Measurements from ENCODE around the gene TNFRSF4. TPM values are rescaled to one million over a fixed set of nuclear protein-coding genes. Genes with fewer than 3 reads are reported as not detected.

The TNFRSF4 gene
- total RNA-seq, 1 donor from 2014 or later = not detected

DNA sequence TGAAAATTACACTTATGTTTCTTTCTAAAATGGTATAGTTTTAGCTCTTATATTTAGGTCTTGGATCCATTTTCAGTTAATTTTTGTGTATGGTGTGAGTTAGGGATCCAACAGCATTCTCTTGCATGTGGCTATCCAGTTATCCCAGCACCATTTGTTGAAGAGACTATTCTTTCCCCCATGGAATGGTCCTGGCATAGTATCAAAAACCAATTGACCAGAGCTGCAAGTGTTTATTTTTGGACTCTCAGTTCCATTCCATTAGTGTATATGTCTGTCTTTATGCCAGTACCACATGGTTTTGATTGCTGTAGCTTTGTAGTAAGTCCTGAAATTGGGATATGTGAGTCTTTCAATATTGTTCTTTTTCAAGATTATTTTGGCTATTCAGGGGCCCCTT lies 26.0 kb downstream of the TNFRSF4 start:
- no peak for TF ChIP-seq EZH2 (IDR thresholded peaks at IDR 0.05)
- TF ChIP-seq, protein P1, sequence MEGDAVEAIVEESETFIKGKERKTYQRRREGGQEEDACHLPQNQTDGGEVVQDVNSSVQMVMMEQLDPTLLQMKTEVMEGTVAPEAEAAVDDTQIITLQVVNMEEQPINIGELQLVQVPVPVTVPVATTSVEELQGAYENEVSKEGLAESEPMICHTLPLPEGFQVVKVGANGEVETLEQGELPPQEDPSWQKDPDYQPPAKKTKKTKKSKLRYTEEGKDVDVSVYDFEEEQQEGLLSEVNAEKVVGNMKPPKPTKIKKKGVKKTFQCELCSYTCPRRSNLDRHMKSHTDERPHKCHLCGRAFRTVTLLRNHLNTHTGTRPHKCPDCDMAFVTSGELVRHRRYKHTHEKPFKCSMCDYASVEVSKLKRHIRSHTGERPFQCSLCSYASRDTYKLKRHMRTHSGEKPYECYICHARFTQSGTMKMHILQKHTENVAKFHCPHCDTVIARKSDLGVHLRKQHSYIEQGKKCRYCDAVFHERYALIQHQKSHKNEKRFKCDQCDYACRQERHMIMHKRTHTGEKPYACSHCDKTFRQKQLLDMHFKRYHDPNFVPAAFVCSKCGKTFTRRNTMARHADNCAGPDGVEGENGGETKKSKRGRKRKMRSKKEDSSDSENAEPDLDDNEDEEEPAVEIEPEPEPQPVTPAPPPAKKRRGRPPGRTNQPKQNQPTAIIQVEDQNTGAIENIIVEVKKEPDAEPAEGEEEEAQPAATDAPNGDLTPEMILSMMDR (IDR thresholded peaks at IDR 0.05) = no peak
- no peaks in the 10 kb centered on the region for H4K20me1 ChIP-seq (ENCODE audit: low read depth)
- H3K27ac Mint-ChIP-seq = no peak overlapping the region
- H3K9ac ChIP-seq = no peak overlapping the region
- no peak overlapping the region for H3K4me3 Mint-ChIP-seq
- no peaks in the 10 kb centered on the region for H3K27me3 ChIP-seq
- H3K36me3 ChIP-seq = no peaks in the 10 kb centered on the region
- H3F3A ChIP-seq (ENCODE audit: low read depth) = no peaks in the 10 kb centered on the region
- peaks cover 5% of the 10 kb centered on the region for H3K27me3 Mint-ChIP-seq (ENCODE audit: insufficient read depth, low read depth)
- no peak overlapping the region for H3K4me3 ChIP-seq
- H3K4me1 Mint-ChIP-seq = no peaks in the 10 kb centered on the region
- peaks cover 15% of the 10 kb centered on the region for H3K9me3 Mint-ChIP-seq
- H3K27ac ChIP-seq = no peak overlapping the region
- H3K9me3 ChIP-seq (ENCODE audit: low read depth) = no peaks in the 10 kb centered on the region
- no peaks in the 10 kb centered on the region for H3K36me3 Mint-ChIP-seq
- no peak for DNase-seq (ENCODE audit: low spot score)
- H3K4me2 ChIP-seq = no peak overlapping the region
- H3K79me2 ChIP-seq (ENCODE audit: low read depth) = no peaks in the 10 kb centered on the region
- H2AFZ ChIP-seq (replicated peaks) = no peak overlapping the region
- no peaks in the 10 kb centered on the region for H3K4me1 ChIP-seq

DNA sequence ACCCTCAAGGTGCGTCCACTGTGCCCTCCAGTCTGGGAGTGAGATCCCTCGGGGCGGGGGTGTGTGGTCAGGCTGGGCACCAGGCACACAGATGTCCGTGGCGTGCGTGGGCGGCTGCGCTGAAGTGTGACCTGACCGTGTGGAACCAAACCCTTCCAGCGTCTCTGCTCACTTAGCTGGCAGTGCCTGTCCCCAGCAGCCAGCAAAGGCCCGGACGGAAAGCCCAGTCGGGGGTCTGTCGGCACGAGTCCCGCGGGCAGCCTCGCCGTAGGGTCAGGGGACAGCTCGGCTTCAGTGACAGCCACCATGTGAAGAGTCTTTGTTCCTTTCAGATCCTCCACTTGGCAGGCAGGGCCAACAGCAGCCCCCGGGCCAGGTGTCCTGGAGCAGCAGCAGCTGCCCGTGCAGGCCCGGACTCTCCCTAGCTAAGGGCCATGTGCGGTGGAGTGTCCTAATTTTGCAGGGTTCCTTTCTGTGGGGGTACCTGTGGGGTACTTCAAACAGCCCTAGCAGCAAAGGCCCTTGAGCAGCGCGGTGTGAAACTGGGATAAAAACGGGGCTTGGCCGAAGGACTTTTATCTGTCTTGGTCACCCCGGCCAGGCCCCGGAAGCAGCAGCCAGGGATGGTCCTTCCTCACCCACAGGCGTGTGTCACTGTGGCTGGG lies 28.7 kb downstream of the TNFRSF4 start:
- peaks cover 8% of the 10 kb centered on the region for H3K27me3 Mint-ChIP-seq (ENCODE audit: insufficient read depth, low read depth)
- TF ChIP-seq EZH2phosphoT487 (IDR thresholded peaks at IDR 0.05) (no peak), EZH2 (IDR thresholded peaks at IDR 0.05) (no peak)
- TF ChIP-seq, protein P1 (IDR thresholded peaks at IDR 0.05) = no peak
- Histone ChIP-seq H3K4me3 (no peak overlapping the region), H3K4me2 (no peak overlapping the region), H3K36me3 (no peaks in the 10 kb centered on the region), H3K27me3 (no peaks in the 10 kb centered on the region), H3K4me1 (no peaks in the 10 kb centered on the region), H3K27ac (no peak overlapping the region), H2AFZ (replicated peaks) (no peak overlapping the region), H3F3A (ENCODE audit: low read depth) (no peaks in the 10 kb centered on the region), H3K9ac (no peak overlapping the region), H4K20me1 (ENCODE audit: low read depth) (no peaks in the 10 kb centered on the region), H3K9me3 (ENCODE audit: low read depth) (no peaks in the 10 kb centered on the region), H3K79me2 (ENCODE audit: low read depth) (no peaks in the 10 kb centered on the region)
- H3K4me3 Mint-ChIP-seq = no peak overlapping the region
- H3K9me3 Mint-ChIP-seq = peaks cover 4% of the 10 kb centered on the region
- no peaks in the 10 kb centered on the region for H3K36me3 Mint-ChIP-seq
- H3K4me1 Mint-ChIP-seq = peaks cover 8% of the 10 kb centered on the region
- DNase-seq (ENCODE audit: low spot score) = peak; percentile 18
- H3K27ac Mint-ChIP-seq = no peak overlapping the region

DNA sequence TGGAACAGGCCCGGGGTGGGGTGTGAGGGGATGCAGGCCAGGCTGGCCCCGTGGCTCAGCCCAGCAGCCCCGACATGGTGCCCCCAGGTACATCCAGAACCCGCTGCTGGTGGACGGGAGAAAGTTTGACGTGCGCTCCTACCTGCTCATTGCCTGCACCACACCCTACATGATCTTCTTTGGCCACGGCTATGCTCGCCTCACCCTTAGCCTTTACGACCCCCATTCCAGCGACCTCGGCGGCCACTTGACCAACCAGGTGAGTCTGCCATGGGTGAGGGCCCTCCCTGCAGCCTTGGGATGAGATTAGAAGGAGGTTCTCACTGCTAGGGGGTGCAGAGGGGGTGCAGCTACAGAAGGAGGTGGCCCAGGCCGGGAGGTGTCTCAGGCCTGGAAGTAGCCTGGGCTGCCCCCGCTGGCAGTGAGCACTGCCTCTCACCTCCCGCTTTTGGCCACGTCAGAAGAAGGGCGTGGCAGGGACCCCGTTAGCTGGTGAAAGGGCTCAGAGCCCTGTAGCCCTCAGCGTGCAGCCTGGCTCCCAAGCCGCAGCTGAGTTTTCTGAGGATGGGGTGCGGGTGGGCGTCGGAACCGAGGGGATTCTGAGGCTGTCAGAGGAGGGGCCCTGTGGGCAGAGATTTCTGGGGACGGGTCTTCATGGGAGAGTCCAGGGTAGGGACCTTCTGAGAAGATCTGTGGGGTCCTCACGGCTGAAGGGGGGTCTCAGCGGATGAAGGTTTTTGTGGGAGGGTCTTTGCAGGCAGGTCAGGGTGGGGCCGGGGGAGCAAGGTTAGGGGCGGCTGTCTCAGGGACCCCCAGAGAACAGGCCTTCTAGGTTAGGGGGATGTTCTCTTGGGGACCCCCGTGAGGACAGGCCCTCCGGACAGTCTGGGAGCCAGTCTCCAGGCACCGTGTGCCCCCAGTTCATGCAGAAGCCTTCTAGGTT lies 29.8 kb downstream of the TNFRSF4 start:
- no peaks in the 10 kb centered on the region for H3F3A ChIP-seq (ENCODE audit: low read depth)
- no peaks in the 10 kb centered on the region for H3K36me3 ChIP-seq
- Mint-ChIP-seq H3K4me3 (no peak overlapping the region), H3K36me3 (no peaks in the 10 kb centered on the region), H3K4me1 (peaks cover 8% of the 10 kb centered on the region), H3K9me3 (peaks cover 4% of the 10 kb centered on the region), H3K27me3 (ENCODE audit: insufficient read depth, low read depth) (peaks cover 8% of the 10 kb centered on the region), H3K27ac (no peak overlapping the region)
- TF ChIP-seq, protein P1 (IDR thresholded peaks at IDR 0.05) = no peak
- no peak for TF ChIP-seq EZH2 (IDR thresholded peaks at IDR 0.05)
- no peak for TF ChIP-seq EZH2phosphoT487 (IDR thresholded peaks at IDR 0.05)
- no peaks in the 10 kb centered on the region for H3K27me3 ChIP-seq
- no peak overlapping the region for H3K4me3 ChIP-seq
- H3K9me3 ChIP-seq (ENCODE audit: low read depth) = no peaks in the 10 kb centered on the region
- H3K27ac ChIP-seq = no peak overlapping the region
- no peak for DNase-seq (ENCODE audit: low spot score)
- H3K9ac ChIP-seq = no peak overlapping the region
- no peak overlapping the region for H2AFZ ChIP-seq (replicated peaks)
- no peak overlapping the region for H3K4me2 ChIP-seq
- no peaks in the 10 kb centered on the region for H3K79me2 ChIP-seq (ENCODE audit: low read depth)
- no peaks in the 10 kb centered on the region for H3K4me1 ChIP-seq
- no peaks in the 10 kb centered on the region for H4K20me1 ChIP-seq (ENCODE audit: low read depth)
